RWPE1 (cell line): Measurements from ENCODE around the gene MAGEC3.

Experiments used
- CTCF ChIA-PET: fragments of 350-600 bp; sonication (Branson Sonifier 250); formaldehyde crosslinking; extraction: SDS; loops from one replicate; lab custom pipeline; 2021; lab: Yijun Ruan, JAX
- POLR2A ChIA-PET: fragments of 400-600 bp; formaldehyde crosslinking; extraction: SDS; loops from one replicate; lab custom pipeline; 2020; ENCODE audit warnings: antibody characterized with exemption; ENCODE audit not compliant: low non-redundant PET; lab: Yijun Ruan, JAX
- DNase-seq: peaks from one replicate; pipeline ENCODE4 v3.0.0; 2012; ENCODE audit warnings: low spot score
- H3K27ac ChIP-seq: fragments of 450-650 bp; 2 replicates; pipeline ENCODE4 v1.5.1; 2017
- TF ChIP-seq, protein P1 (sequence below): fragments of 450-650 bp; conservative IDR thresholded peaks from 2 replicates; pipeline ENCODE4 v1.5.1; 2017; ENCODE audit warnings: low read depth, mild to moderate bottlenecking

The MAGEC3 gene

GRCh38 chrX:141935645-141936044, 97.5 kb downstream of the MAGEC3 start:
- no peak overlapping the region for H3K27ac ChIP-seq
- CTCF ChIA-PET = interaction anchor here (0.7 kb wide), 1 partner anchor 315 kb away, joined by 3 read pairs; no protein-coding TSS in a partner anchor
- DNase-seq = no peak
- POLR2A ChIA-PET = no interaction called here
- TF ChIP-seq, protein P1, sequence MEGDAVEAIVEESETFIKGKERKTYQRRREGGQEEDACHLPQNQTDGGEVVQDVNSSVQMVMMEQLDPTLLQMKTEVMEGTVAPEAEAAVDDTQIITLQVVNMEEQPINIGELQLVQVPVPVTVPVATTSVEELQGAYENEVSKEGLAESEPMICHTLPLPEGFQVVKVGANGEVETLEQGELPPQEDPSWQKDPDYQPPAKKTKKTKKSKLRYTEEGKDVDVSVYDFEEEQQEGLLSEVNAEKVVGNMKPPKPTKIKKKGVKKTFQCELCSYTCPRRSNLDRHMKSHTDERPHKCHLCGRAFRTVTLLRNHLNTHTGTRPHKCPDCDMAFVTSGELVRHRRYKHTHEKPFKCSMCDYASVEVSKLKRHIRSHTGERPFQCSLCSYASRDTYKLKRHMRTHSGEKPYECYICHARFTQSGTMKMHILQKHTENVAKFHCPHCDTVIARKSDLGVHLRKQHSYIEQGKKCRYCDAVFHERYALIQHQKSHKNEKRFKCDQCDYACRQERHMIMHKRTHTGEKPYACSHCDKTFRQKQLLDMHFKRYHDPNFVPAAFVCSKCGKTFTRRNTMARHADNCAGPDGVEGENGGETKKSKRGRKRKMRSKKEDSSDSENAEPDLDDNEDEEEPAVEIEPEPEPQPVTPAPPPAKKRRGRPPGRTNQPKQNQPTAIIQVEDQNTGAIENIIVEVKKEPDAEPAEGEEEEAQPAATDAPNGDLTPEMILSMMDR = no peak

DNA sequence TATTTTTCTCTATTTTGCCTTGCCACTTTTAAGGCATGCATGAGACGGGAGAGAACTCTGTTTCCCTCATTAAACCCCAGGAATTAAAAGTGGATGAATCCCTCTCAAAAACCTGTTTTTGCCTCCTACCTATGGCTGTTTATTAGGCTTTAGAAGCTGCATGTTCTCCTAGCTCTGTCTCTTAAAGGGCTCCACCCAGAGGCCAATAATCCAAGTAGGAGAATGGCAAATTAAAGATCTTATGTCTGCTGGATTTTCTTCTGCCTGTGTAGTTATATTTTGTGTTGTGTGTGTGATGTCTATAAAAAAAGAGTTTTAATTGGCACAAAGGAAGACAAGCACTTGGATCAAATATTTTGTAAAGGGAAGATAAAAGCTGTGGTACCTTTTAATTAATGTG, 98.0 kb downstream of the MAGEC3 start:
- ChIA-PET CTCF (interaction anchor here (0.7 kb wide), 1 partner anchor 314 kb away, joined by 3 read pairs; no protein-coding TSS in a partner anchor), POLR2A (no interaction called here)
- TF ChIP-seq, protein P1 = no peak
- no peak overlapping the region for H3K27ac ChIP-seq
- no peak for DNase-seq

- TF ChIP-seq, protein P1 = no peak
- POLR2A ChIA-PET = no interaction called here
- H3K27ac ChIP-seq = no peak overlapping the region
- CTCF ChIA-PET = interaction anchor here (0.7 kb wide), 1 partner anchor 970 kb away, joined by 7 read pairs; no protein-coding TSS in a partner anchor
- DNase-seq = no peak
Observed at GRCh38 chrX:141941234-141941633, 103.1 kb downstream of the MAGEC3 start.

DNA sequence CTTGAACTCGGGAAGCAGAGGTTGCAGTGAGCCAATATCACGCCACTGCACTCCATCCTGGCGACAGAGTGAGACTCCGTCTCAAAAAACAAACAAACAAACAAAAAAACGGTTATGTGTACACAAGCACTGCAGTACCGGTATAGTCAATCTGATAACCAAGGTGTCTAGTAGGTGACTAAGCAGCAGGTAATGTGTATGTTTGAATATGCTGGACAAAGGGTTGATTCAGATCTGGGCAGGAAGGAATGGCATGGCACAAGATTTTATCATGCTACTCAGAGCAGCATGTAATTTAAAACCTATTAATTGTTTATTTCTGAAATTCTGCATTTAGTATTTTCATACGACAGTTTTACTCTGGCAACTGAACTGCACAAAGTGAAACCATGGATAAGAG, 107.3 kb downstream of the MAGEC3 start:
- H3K27ac ChIP-seq = no peak overlapping the region
- DNase-seq = peak; percentile 3
- CTCF ChIA-PET = no interaction called here
- POLR2A ChIA-PET = no interaction called here
- TF ChIP-seq, protein P1 = no peak

GRCh38 chrX:141947350-141947749, 109.2 kb downstream of the MAGEC3 start:
- ChIA-PET CTCF (no interaction called here), POLR2A (no interaction called here)
- TF ChIP-seq, protein P1 = no peak
- no peak for DNase-seq
- H3K27ac ChIP-seq = no peak overlapping the region
